ENCODE data around the gene ZNF462. TPM values are rescaled to one million over a fixed set of nuclear protein-coding genes. Genes with fewer than 3 reads are reported as not detected.

Gene ZNF462
- total and polyA plus RNA-seq, 5 experiments from 2014 or later = not detected

DNA sequence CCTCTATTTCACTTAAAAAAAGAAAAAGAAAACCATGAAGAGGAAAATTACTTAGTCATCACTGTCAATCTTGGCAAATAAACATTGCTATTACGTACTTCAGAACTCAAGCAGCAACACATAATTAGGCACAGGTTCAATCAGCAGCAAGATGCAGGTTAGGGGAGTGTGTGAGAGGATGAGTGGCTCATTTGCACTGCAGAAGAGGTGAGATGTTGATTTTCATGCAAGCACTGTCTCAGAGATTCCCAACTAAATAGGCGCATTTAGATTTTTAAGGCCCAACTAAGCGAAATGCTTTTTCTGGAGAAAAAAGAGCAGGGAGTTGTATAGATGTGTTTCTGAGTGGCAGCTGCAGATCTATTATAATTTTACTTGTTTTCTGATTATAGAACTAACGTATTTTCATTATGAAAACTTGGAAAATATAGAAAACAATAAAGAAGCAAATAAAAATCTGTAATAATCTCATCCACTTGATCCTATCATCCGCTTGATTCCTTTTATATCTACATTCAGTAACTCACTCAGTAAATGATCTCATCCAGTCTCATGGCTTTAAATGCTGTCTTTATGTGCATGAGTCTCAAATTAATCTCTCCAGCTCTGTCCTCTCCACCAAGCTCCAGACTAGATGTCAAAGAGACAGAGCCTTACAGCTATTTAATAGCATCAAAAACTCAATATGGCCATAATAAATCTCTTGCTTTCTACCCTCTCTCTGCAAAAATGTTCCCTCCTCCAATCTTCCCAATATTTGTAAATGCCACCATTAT, 162.5 kb downstream of the ZNF462 start:
- H3K27me3 Mint-ChIP-seq = no peaks in the 10 kb centered on the region
- H3K9me3 Mint-ChIP-seq = peaks cover 0 to 4% (median 0%) of the 10 kb centered on the region in 9 donors
- H3K36me3 Mint-ChIP-seq = no peaks in the 10 kb centered on the region
- H3K4me1 Mint-ChIP-seq = peaks cover 2 to 16% (median 11%) of the 10 kb centered on the region in 4 donors
- POLR2A ChIA-PET = no interaction called here
- no peak overlapping the region for H3K27ac Mint-ChIP-seq
- no peak for DNase-seq
- no peak for ATAC-seq
- no peak overlapping the region for H3K4me3 Mint-ChIP-seq

GRCh38 chr9:107029146-107029545, 166.2 kb downstream of the ZNF462 start:
- ATAC-seq (no peak), DNase-seq (no peak)
- POLR2A ChIA-PET = no interaction called here
- Mint-ChIP-seq H3K36me3 (no peaks in the 10 kb centered on the region), H3K4me1 (peaks cover 2 to 10% (median 6%) of the 10 kb centered on the region in 4 donors), H3K9me3 (peaks cover 0 to 8% (median 0%) of the 10 kb centered on the region in 9 donors), H3K27ac (no peak overlapping the region), H3K4me3 (no peak overlapping the region), H3K27me3 (peaks cover 0 to 20% (median 3%) of the 10 kb centered on the region in 5 donors)

- DNase-seq = no peak
- no peaks in the 10 kb centered on the region for H3K4me1 Mint-ChIP-seq
- H3K27me3 Mint-ChIP-seq = peaks cover 0 to 28% (median 6%) of the 10 kb centered on the region in 5 donors
- no peak overlapping the region for H3K27ac Mint-ChIP-seq
- ATAC-seq = no peak
- peaks cover 0 to 4% (median 0%) of the 10 kb centered on the region in 9 donors for H3K9me3 Mint-ChIP-seq
- no peaks in the 10 kb centered on the region for H3K36me3 Mint-ChIP-seq
- H3K4me3 Mint-ChIP-seq = no peak overlapping the region
- POLR2A ChIA-PET = no interaction called here
Observed at GRCh38 chr9:107033966-107034365, 171.0 kb downstream of the ZNF462 start.

GRCh38 chr9:107034831-107035230, 171.9 kb downstream of the ZNF462 start:
- H3K4me1 Mint-ChIP-seq = no peaks in the 10 kb centered on the region
- POLR2A ChIA-PET = no interaction called here
- H3K27me3 Mint-ChIP-seq = peaks cover under 1 to 28% (median 6%) of the 10 kb centered on the region in 5 donors
- H3K4me3 Mint-ChIP-seq = no peak overlapping the region
- no peaks in the 10 kb centered on the region for H3K36me3 Mint-ChIP-seq
- no peak for DNase-seq
- ATAC-seq = no peak
- peaks cover 0 to 4% (median 0%) of the 10 kb centered on the region in 9 donors for H3K9me3 Mint-ChIP-seq
- H3K27ac Mint-ChIP-seq = no peak overlapping the region

GRCh38 chr9:107036367-107036766, 173.4 kb downstream of the ZNF462 start:
- DNase-seq = no peak
- Mint-ChIP-seq H3K27ac (no peak overlapping the region), H3K4me1 (no peaks in the 10 kb centered on the region), H3K9me3 (peaks cover 0 to 4% (median 0%) of the 10 kb centered on the region in 9 donors), H3K27me3 (peaks cover 3 to 32% (median 8%) of the 10 kb centered on the region in 5 donors), H3K36me3 (no peaks in the 10 kb centered on the region), H3K4me3 (no peak overlapping the region)
- ATAC-seq = no peak
- POLR2A ChIA-PET = no interaction called here

DNA sequence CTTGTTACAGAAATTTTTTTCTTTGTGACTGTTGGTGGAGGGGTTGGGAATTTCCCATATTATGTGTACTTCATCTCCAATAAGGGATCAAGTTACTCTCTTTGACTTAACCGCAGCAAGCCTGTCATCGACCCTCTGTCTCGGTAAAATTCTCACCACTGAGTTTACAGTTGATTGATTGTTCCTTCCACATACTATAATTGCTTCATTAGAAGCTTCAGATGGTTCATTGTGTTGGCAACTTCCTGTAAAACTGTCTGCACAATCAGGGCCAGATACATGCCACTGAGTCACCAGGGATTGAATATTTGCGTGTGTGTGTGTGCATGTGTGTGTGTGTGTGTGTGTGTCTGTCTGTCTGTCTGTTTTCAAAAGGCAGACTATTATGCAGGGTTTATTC, 176.6 kb downstream of the ZNF462 start:
- H3K27ac Mint-ChIP-seq = no peak overlapping the region
- ATAC-seq (no peak), DNase-seq (no peak)
- H3K9me3 Mint-ChIP-seq = no peaks in the 10 kb centered on the region
- peaks cover 1 to 22% (median 12%) of the 10 kb centered on the region in 5 donors for H3K27me3 Mint-ChIP-seq
- POLR2A ChIA-PET = no interaction called here
- no peaks in the 10 kb centered on the region for H3K4me1 Mint-ChIP-seq
- H3K36me3 Mint-ChIP-seq = no peaks in the 10 kb centered on the region
- H3K4me3 Mint-ChIP-seq = no peak overlapping the region

GRCh38 chr9:107042606-107043005, 179.6 kb downstream of the ZNF462 start:
- ATAC-seq (no peak), DNase-seq (no peak)
- H3K4me3 Mint-ChIP-seq = no peak overlapping the region

GRCh38 chr9:107043886-107044285, 180.9 kb downstream of the ZNF462 start:
- no peak overlapping the region for H3K27ac Mint-ChIP-seq
- POLR2A ChIA-PET = no interaction called here
- ATAC-seq (no peak), DNase-seq (no peak)
- H3K27me3 Mint-ChIP-seq = peaks cover 0 to 29% (median 9%) of the 10 kb centered on the region in 5 donors
- no peak overlapping the region for H3K4me3 Mint-ChIP-seq
- H3K9me3 Mint-ChIP-seq = no peaks in the 10 kb centered on the region
- no peaks in the 10 kb centered on the region for H3K36me3 Mint-ChIP-seq
- H3K4me1 Mint-ChIP-seq = peaks cover 0 to 5% (median 0%) of the 10 kb centered on the region in 4 donors

More at GRCh38 chr9:107042606-107043005, 179.6 kb downstream of the ZNF462 start:
- Mint-ChIP-seq H3K9me3 (no peaks in the 10 kb centered on the region), H3K27me3 (peaks cover 0 to 19% (median 9%) of the 10 kb centered on the region in 5 donors), H3K4me1 (peaks cover 0 to 5% (median 0%) of the 10 kb centered on the region in 4 donors), H3K27ac (no peak overlapping the region), H3K36me3 (no peaks in the 10 kb centered on the region)
- POLR2A ChIA-PET = no interaction called here

DNA sequence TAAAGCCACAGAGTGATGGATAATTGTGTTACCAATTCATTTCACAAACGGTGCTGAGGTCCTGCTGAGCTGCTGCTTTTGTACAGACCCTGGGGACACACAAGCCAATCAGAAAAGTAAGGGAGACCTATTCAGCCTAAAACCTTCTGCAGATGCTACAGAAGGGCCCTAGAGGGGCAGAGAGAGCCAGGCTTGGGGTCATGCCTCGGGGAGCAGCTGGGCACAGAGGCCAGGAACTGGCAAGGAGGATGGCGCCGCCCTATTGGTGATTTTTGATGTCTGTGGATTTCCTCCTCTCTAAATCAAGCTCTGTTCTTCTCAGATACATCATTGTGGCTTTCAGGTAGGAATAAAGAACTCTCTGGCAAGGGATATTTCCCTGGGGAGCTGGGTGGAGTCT, 181.9 kb downstream of the ZNF462 start:
- Mint-ChIP-seq H3K36me3 (no peaks in the 10 kb centered on the region), H3K4me3 (no peak overlapping the region), H3K27me3 (peaks cover 0 to 28% (median 9%) of the 10 kb centered on the region in 5 donors), H3K9me3 (no peaks in the 10 kb centered on the region), H3K4me1 (peaks cover 0 to 5% (median 0%) of the 10 kb centered on the region in 4 donors), H3K27ac (no peak overlapping the region)
- DNase-seq = no peak
- POLR2A ChIA-PET = no interaction called here
- no peak for ATAC-seq

DNA sequence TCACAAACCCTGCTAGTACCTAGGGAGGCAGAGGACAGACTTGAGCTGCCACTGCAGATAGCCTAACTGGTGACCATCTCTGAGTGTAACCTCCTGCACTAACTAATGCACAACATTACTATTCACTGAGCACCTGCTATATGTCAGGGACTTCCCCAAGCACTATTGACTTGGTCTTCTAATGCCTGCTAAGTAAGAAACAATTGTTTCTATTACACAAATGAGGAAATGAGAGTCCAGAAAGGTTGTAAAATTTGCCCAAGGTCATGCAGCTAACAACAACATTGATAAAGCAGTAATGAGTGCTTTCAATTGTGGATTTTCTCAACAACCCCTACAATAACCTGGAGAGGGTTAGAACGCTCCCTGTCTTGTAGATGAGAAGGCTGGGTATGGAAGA, 183.7 kb downstream of the ZNF462 start:
- Mint-ChIP-seq H3K4me1 (peaks cover 0 to 5% (median 0%) of the 10 kb centered on the region in 4 donors), H3K9me3 (no peaks in the 10 kb centered on the region), H3K36me3 (no peaks in the 10 kb centered on the region), H3K27me3 (peaks cover 0 to 18% (median 1%) of the 10 kb centered on the region in 5 donors), H3K27ac (no peak overlapping the region), H3K4me3 (no peak overlapping the region)
- POLR2A ChIA-PET = no interaction called here
- DNase-seq (no peak), ATAC-seq (no peak)

DNA sequence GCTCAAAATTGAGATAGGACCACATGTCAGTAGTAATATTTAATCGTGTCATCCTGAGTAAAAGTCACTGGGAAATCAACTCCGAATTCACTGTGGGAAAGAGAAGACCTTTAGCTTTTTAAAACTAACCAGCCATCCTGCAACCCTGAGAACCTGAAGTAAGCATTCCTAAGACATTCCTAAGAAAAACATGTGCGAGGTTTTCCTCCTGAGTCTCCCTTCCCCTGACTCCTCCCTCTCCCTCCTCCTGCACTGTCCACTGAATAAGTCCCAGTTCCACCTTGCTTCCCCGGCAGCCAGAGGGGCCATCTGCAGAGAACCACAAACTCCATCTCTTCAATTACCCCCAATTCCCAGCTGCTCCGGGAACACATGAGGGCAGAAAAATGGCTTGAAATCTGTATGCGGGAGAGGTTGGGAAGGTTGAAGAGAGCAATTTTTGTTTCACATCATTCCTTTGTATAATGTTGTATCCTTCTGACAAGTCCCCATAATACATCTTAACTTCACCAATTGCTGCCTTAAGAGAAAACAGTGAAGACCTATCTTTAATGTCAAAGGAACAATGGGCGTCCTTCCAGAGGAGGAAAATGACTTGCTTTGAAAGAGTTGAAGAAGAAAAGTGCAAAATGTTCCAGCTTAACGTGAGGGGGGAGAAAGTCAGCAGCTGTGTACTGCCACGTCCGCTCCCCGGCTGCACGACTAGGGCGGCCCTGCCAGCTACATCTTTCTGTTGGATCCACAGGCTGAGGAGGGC, 186.3 kb downstream of the ZNF462 start:
- Mint-ChIP-seq H3K4me3 (no peak overlapping the region), H3K4me1 (peaks cover 0 to 5% (median 0%) of the 10 kb centered on the region in 4 donors), H3K36me3 (no peaks in the 10 kb centered on the region), H3K27me3 (peaks cover 0 to 11% (median 0%) of the 10 kb centered on the region in 5 donors), H3K27ac (no peak overlapping the region), H3K9me3 (no peaks in the 10 kb centered on the region)
- ATAC-seq (no peak), DNase-seq (no peak)
- POLR2A ChIA-PET = no interaction called here

DNA sequence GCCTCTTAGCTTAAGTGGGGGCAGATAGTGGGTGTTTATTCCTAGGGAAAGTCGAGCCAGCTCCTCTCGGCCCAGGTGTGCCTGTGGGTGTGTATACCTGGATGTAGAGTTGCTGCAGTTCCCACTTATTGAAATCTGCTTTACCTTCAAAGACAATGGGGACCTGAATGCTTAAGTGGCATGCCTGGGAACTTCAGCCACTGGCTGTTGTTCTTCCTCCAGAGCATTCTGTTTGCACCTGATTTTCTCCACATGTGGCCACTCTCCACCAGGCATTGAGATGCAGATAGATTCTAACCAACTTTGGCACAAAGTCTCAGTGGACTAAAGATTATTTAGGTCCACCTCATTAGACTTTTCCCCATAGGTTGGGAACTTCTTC, 186.8 kb downstream of the ZNF462 start:
- ATAC-seq = no peak
- Mint-ChIP-seq H3K9me3 (no peaks in the 10 kb centered on the region), H3K4me1 (peaks cover 0 to 5% (median 0%) of the 10 kb centered on the region in 4 donors), H3K36me3 (no peaks in the 10 kb centered on the region), H3K27me3 (peaks cover 0 to 11% (median 1%) of the 10 kb centered on the region in 5 donors), H3K27ac (no peak overlapping the region), H3K4me3 (no peak overlapping the region)
- POLR2A ChIA-PET = no interaction called here
- no peak for DNase-seq

DNA sequence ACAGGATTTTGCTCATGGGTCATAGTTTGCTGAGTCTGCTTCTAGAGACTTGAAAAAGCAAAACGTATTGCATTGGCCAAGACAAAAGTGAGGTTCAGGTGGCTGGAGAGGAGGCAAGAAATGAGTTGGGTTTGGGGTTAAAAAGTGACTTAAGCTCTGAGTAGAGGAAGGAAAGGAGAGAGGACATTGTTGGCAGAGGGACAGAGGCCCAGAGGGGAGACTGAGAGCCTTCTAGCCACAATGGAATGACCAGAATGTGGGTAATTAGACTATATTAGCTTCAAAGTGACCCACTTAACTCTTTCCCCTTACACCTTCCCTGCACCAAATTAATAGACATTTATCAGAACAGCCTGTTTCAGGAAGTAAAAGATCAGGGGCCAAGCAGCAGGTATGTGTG, 188.4 kb downstream of the ZNF462 start:
- Mint-ChIP-seq H3K4me1 (peaks cover 0 to 5% (median 0%) of the 10 kb centered on the region in 4 donors), H3K9me3 (no peaks in the 10 kb centered on the region), H3K27me3 (peaks cover 0 to 14% (median 2%) of the 10 kb centered on the region in 5 donors), H3K4me3 (no peak overlapping the region), H3K36me3 (no peaks in the 10 kb centered on the region), H3K27ac (no peak overlapping the region)
- POLR2A ChIA-PET = no interaction called here
- ATAC-seq = no peak
- DNase-seq = no peak

All from naive thymus-derived CD8-positive, alpha-beta T cell (primary cell).